Transverse colon (tissue), 4 donors: ENCODE data around the gene LRRC18. TPM values are rescaled to one million over a fixed set of nuclear protein-coding genes. Genes with fewer than 3 reads are reported as not detected.

ENCODE experiments used
- DNase-seq: peaks from one replicate; pipeline ENCODE4 v3.0.0-alpha.2; 2019
- H3K27ac ChIP-seq, 4 donors: fragments of 200-600 bp; sonication (generic); 2 replicates each; pipeline ENCODE4 v1.5.1; 2016 to 2018; ENCODE audit warnings: inconsistent platforms in 4 of 4
- H3K27me3 ChIP-seq: fragments of 200-600 bp; sonication (generic); 2 replicates; pipeline ENCODE4 v1.5.1; 2017; ENCODE audit warnings: inconsistent platforms
- H3K36me3 ChIP-seq, 4 donors: fragments of 200-600 bp; sonication (generic); 2 replicates each; pipeline ENCODE4 v1.5.1; 2017 to 2019; ENCODE audit warnings: inconsistent platforms in 4 of 4
- H3K4me1 ChIP-seq, 4 donors: fragments of 200-600 bp; sonication (generic); 2 replicates each; pipeline ENCODE4 v1.5.1; 2017 to 2020; ENCODE audit warnings: inconsistent platforms in 4 of 4
- H3K4me3 ChIP-seq, 4 donors: fragments of 200-600 bp; sonication (generic); 1 replicate in 1 of 4; 2 replicates in 3 of 4; pipeline versions ENCODE4 v1.5.1 to v1.6.1; 2017 to 2019; ENCODE audit warnings: inconsistent platforms in 4 of 4
- H3K9me3 ChIP-seq, 2 donors: fragments of 200-600 bp; sonication (generic); 2 replicates each; pipeline ENCODE4 v1.5.1; 2017 to 2019; ENCODE audit warnings: inconsistent platforms in 2 of 2
- CTCF ChIP-seq, 5 experiments: fragments of 200-600 bp in 3 of 5; fragments of 450-650 bp in 2 of 5; sonication (generic) in 3 of 5; IDR thresholded peaks; 1 replicate in 2 of 5; 2 replicates in 3 of 5; pipeline ENCODE4 v1.5.1; 2016 to 2017; ENCODE audit warnings: antibody characterized with exemption in 5 of 5, inconsistent platforms in 3 of 5, mild to moderate bottlenecking in 2 of 5, moderate library complexity in 1 of 5
- EP300 ChIP-seq: sonication (generic); formaldehyde crosslinking; IDR thresholded peaks from one replicate; pipeline ENCODE4 v1.6.1; 2017; ENCODE audit warnings: antibody characterized with exemption, low read depth
- POLR2A ChIP-seq: fragments of 450-650 bp; IDR thresholded peaks from one replicate; pipeline ENCODE4 v1.6.1; 2016; ENCODE audit warnings: antibody characterized with exemption, mild to moderate bottlenecking, moderate library complexity
- POLR2AphosphoS5 ChIP-seq, 3 donors: sonication (generic); formaldehyde crosslinking; IDR thresholded peaks; one replicate each; pipeline ENCODE4 v1.6.1; 2016; ENCODE audit warnings: antibody characterized with exemption in 3 of 3
- WGBS, 2 donors: methylation state at CpG; one replicate each; pipeline ENCODE4 v1.1.5; 2018; ENCODE audit warnings: low coverage in 1 of 2; 5-methylcytosine and 5-hydroxymethylcytosine counted together
- in situ Hi-C, 4 donors: fragments of 200-750 bp; cut with MboI; loops; one replicate each; pipeline versions ENCODE4 v1.15.0 to v1.15.1; 2017; ENCODE audit warnings: low sequenced_read_pairs in 3 of 4, low pct_ligation_motif_present in 1 of 4, low pct_unique_long_range_greater_than_20kb in 1 of 4
- intact Hi-C: fragments of 100-400 bp; cut with DNase I; formaldehyde crosslinking; loops from one replicate; pipeline ENCODE4 v1.15.1; 2023; ENCODE audit warnings: low total_unique reads
- total RNA-seq, 4 donors: library from RNA; depleted of rRNA; stranded (reverse); fragments of >200 nt; gene quantifications; one replicate each; pipeline ENCODE4 v1.1.0, GENCODE V29; 2016

The LRRC18 gene
- total RNA-seq, 4 donors from 2014 or later = not detected

DNA sequence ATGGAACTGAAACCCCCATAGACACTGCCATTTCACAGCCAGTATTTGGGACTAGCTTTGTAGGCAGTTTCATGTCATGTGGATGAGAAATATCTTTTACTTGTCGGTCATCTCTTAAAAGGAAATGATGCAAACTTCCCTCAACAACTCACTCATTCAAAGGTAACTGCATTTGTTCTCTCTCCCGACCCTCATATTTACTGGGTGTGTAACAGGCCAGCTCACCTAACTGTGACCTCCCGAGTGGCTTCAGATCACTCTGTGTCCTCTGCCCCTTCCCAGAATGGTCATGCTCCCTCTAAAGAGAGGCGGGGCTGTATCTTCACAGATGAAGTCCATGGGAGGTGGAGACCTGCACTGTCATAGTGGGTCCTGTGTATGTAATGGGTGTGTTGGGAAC lies 14.7 kb downstream of the LRRC18 start:
- WGBS, 2 donors = 94% methylated on average over 4 of the region's 4 CpGs; no CpG with 5 or more reads in 1 of the 2 donors
- Histone ChIP-seq H3K27me3 (no peaks in the 10 kb centered on the region), H3K36me3 (no peaks in the 10 kb centered on the region), H3K9me3 (no peaks in the 10 kb centered on the region), H3K27ac (no peak overlapping the region), H3K4me3 (no peak overlapping the region), H3K4me1 (no peaks in the 10 kb centered on the region)
- no peak for TF ChIP-seq CTCF (IDR thresholded peaks at IDR 0.05)
- TF ChIP-seq POLR2AphosphoS5 (IDR thresholded peaks at IDR 0.05) = no peak
- no peak for TF ChIP-seq EP300
- TF ChIP-seq POLR2A = no peak
- no peak for DNase-seq
- intact Hi-C loops = no loop called here
- in situ Hi-C loops = no loop called here

GRCh38 chr10:48923748-48924147 lies 15.9 kb downstream of the LRRC18 start:
- Histone ChIP-seq H3K4me1 (no peaks in the 10 kb centered on the region), H3K4me3 (no peak overlapping the region), H3K9me3 (no peaks in the 10 kb centered on the region), H3K27ac (no peak overlapping the region), H3K27me3 (no peaks in the 10 kb centered on the region), H3K36me3 (no peaks in the 10 kb centered on the region)
- in situ Hi-C loops (no loop called here), intact Hi-C loops (no loop called here)
- WGBS, 2 donors = 56% methylated on average over 3 of the region's 3 CpGs; no CpG with 5 or more reads in 1 of the 2 donors
- no peak for TF ChIP-seq CTCF (IDR thresholded peaks at IDR 0.05)
- no peak for TF ChIP-seq POLR2A
- no peak for TF ChIP-seq EP300
- TF ChIP-seq POLR2AphosphoS5 (IDR thresholded peaks at IDR 0.05) = no peak
- no peak for DNase-seq

DNA sequence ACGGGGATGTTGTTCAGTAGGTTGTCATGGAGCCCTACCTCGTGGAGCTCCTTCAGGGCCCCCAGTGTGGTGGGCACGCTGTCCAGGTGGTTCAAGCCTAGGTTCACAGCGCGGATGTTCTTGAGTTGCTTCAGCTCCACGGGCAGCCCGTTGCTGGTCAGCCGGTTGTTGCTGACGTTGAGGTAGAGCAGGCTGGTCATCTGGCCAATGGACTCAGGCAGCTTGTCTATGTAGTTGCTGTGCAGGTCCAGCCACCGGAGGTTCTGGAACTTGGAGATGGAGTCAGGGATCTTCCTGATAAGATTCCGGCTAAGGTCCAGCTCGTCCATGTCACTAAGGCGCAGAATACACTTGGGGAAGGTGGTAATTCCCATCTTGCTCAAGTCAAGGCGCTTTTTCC lies 26.0 kb downstream of the LRRC18 start:
- no peak overlapping the region for H3K4me3 ChIP-seq
- no peaks in the 10 kb centered on the region for H3K27me3 ChIP-seq
- no peak for DNase-seq
- no peaks in the 10 kb centered on the region for H3K36me3 ChIP-seq
- in situ Hi-C loops = no loop called here
- H3K9me3 ChIP-seq = no peaks in the 10 kb centered on the region
- H3K27ac ChIP-seq = no peak overlapping the region
- no peaks in the 10 kb centered on the region for H3K4me1 ChIP-seq
- WGBS, 2 donors = 93 to 100% methylated on average over 1 to 14 of the region's 14 CpGs
- TF ChIP-seq POLR2A = no peak
- intact Hi-C loops = no loop called here

DNA sequence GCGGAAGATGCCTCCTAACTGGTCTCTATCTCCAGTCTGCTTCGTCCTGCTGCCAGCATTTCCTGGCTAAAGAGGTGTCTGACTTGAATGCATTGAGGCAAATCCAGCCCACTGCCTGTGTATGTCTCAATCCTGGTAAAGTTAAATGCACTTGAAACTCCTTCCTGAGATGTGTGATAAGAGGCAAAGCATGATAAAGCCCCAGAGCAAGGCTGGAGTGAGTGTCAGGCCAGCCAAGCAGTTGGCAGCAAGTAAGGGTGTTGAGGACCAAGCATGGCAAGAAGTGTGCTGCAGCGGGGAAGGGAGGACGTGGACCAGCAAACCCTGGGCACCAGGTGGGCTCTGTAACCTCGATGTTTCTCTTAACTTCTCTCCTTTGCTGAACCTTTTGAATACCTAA lies 29.1 kb downstream of the LRRC18 start:
- no peak for DNase-seq
- H3K36me3 ChIP-seq = no peaks in the 10 kb centered on the region
- intact Hi-C loops = no loop called here
- no peaks in the 10 kb centered on the region for H3K4me1 ChIP-seq
- no peaks in the 10 kb centered on the region for H3K27me3 ChIP-seq
- in situ Hi-C loops = no loop called here
- H3K4me3 ChIP-seq = no peak overlapping the region
- TF ChIP-seq POLR2A (no peak), EP300 (no peak), POLR2AphosphoS5 (IDR thresholded peaks at IDR 0.05) (no peak), CTCF (IDR thresholded peaks at IDR 0.05) (no peak)
- no peaks in the 10 kb centered on the region for H3K9me3 ChIP-seq
- H3K27ac ChIP-seq = no peak overlapping the region
- WGBS, 2 donors = 80 to 91% methylated on average over 1 to 5 of the region's 5 CpGs

DNA sequence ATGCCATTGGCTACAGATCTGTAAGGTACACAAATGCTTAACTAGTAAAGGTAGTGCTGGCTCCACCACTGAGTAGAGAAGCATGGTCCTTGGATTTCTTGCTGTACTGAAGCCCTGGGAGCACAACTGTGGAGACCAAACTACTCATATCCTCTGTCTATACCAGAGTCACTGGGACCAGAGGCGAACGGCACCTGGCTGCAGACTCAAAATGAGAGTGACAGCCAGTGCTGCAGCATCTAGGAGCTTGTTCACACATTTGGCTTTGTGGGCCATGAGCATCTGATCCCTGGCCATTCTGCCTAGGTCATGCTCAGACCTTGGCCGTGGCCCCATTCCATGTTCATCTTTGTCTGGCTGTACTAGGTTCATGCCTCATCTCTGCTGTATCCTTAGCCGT lies 31.9 kb downstream of the LRRC18 start:
- H3K27me3 ChIP-seq = no peaks in the 10 kb centered on the region
- 90% methylated on average over 4 of the region's 4 CpGs; no CpG with 5 or more reads in 1 of the 2 donors for WGBS, 2 donors
- H3K4me1 ChIP-seq = no peaks in the 10 kb centered on the region
- no peaks in the 10 kb centered on the region for H3K9me3 ChIP-seq
- DNase-seq = no peak
- H3K27ac ChIP-seq = no peak overlapping the region
- no peak overlapping the region for H3K4me3 ChIP-seq
- intact Hi-C loops (no loop called here), in situ Hi-C loops (no loop called here)
- no peak for TF ChIP-seq POLR2A
- H3K36me3 ChIP-seq = no peaks in the 10 kb centered on the region
